DOHH2 (cell line): Measurements from ENCODE around the gene KRTAP4-12.

Experiments
- EZH2phosphoT487 ChIP-seq: fragments of 200-600 bp; sonication (generic); IDR thresholded peaks from 2 replicates; pipeline ENCODE4 v1.6.1; 2017; ENCODE audit warnings: borderline replicate concordance, mild to moderate bottlenecking, antibody characterized with exemption, low read length, moderate library complexity, mixed read lengths
- TF ChIP-seq, protein P1 (sequence below): fragments of 200-600 bp; sonication (generic); IDR thresholded peaks from one replicate; pipeline ENCODE4 v1.5.1; 2014; ENCODE audit warnings: antibody characterized with exemption, mild to moderate bottlenecking, low read depth, low read length; ENCODE audit not compliant: poor library complexity, severe bottlenecking

DNA sequence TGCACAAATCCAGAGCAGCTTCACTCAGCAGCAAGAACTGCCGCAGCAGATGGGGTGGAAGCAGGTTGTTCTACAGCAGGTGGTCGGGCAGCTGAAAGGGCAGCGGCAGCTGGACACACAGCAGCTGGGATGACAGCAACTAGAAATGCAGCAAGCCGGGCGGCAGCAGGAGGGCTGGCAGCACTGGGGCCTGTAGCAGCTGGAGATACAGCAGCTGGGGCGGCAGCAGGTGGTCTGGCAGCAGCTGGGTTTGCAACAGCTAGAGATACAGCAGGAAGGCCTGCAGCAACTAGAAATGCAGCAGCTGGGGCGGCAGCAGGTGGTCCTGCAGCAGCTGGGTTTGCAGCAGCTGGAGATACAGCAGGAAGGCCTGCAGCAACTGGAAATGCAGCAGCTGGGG, 43.6 kb upstream of the KRTAP4-12 start:
- TF ChIP-seq, protein P1, sequence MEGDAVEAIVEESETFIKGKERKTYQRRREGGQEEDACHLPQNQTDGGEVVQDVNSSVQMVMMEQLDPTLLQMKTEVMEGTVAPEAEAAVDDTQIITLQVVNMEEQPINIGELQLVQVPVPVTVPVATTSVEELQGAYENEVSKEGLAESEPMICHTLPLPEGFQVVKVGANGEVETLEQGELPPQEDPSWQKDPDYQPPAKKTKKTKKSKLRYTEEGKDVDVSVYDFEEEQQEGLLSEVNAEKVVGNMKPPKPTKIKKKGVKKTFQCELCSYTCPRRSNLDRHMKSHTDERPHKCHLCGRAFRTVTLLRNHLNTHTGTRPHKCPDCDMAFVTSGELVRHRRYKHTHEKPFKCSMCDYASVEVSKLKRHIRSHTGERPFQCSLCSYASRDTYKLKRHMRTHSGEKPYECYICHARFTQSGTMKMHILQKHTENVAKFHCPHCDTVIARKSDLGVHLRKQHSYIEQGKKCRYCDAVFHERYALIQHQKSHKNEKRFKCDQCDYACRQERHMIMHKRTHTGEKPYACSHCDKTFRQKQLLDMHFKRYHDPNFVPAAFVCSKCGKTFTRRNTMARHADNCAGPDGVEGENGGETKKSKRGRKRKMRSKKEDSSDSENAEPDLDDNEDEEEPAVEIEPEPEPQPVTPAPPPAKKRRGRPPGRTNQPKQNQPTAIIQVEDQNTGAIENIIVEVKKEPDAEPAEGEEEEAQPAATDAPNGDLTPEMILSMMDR, result no peak
- no peak for TF ChIP-seq EZH2phosphoT487
